HG02981 (cell line): ENCODE data around the gene IL36G.

Experiments
- ATAC-seq: cut with Tn5 transposase; IDR thresholded peaks from one replicate; pipeline ENCODE4 v1.9.1; 2021; ENCODE audit warnings: mild to moderate bottlenecking, moderate library complexity; ENCODE audit not compliant: unreplicated experiment

The IL36G gene

GRCh38 chr2:112972423-112973086 lies 5.3 kb upstream of the IL36G start:
- ATAC-seq = no peak

- ATAC-seq = no peak
Observed at GRCh38 chr2:112973156-112973555, 4.7 kb upstream of the IL36G start.

GRCh38 chr2:112979731-112980130 lies 1.9 kb downstream of the IL36G start:
- no peak for ATAC-seq

- no peak for ATAC-seq
Observed at GRCh38 chr2:112980537-112980936, 2.7 kb downstream of the IL36G start.

GRCh38 chr2:112985090-112985489 lies 7.3 kb downstream of the IL36G start:
- no peak for ATAC-seq

GRCh38 chr2:112989611-112990010 lies 11.8 kb downstream of the IL36G start:
- no peak for ATAC-seq

GRCh38 chr2:112993831-112994230 lies 16.0 kb downstream of the IL36G start:
- ATAC-seq = no peak

- no peak for ATAC-seq
Observed at GRCh38 chr2:112994648-112995047, 16.8 kb downstream of the IL36G start.

- no peak for ATAC-seq
Observed at GRCh38 chr2:112995346-112995920, 17.6 kb downstream of the IL36G start.

GRCh38 chr2:112996635-112997034 lies 18.8 kb downstream of the IL36G start:
- no peak for ATAC-seq

- no peak for ATAC-seq
Observed at GRCh38 chr2:112997151-112997550, 19.3 kb downstream of the IL36G start.

GRCh38 chr2:113000436-113000835 lies 22.6 kb downstream of the IL36G start:
- no peak for ATAC-seq

- ATAC-seq = no peak
Observed at GRCh38 chr2:113002677-113003076, 24.9 kb downstream of the IL36G start.

GRCh38 chr2:113005030-113005509 lies 27.3 kb downstream of the IL36G start, which contains the start of gene IL36A:
IL36A (plus strand) TSS chr2:113005459; CDS start chr2:113005872, 413 bp downstream.
- ATAC-seq = no peak

- no peak for ATAC-seq
Observed at GRCh38 chr2:113007250-113007649, 29.4 kb downstream of the IL36G start.

GRCh38 chr2:113009622-113010021 lies 31.8 kb downstream of the IL36G start:
- no peak for ATAC-seq

- no peak for ATAC-seq
Observed at GRCh38 chr2:113010088-113010487, 32.3 kb downstream of the IL36G start.

GRCh38 chr2:113011108-113011507 lies 33.3 kb downstream of the IL36G start:
- ATAC-seq = no peak

GRCh38 chr2:113012436-113013335 lies 34.9 kb downstream of the IL36G start:
- ATAC-seq = no peak

GRCh38 chr2:113013336-113013661 lies 35.5 kb downstream of the IL36G start:
- ATAC-seq = no peak

GRCh38 chr2:113014067-113014466 lies 36.3 kb downstream of the IL36G start:
- ATAC-seq = no peak

- no peak for ATAC-seq
Observed at GRCh38 chr2:113015042-113015441, 37.2 kb downstream of the IL36G start.
